Iris pigment epithelial cell (primary cell): Measurements from ENCODE around the gene LINC00237.

ENCODE experiments used
- DNase-seq: peaks from one replicate; pipeline ENCODE4 v3.0.0-alpha.2; 2011; ENCODE audit warnings: low read depth

Gene LINC00237

GRCh38 chr20:21125072-21125848 lies 19.1 kb upstream of the LINC00237 start:
- peak; percentile 29 for DNase-seq

- no peak for DNase-seq
Measured at GRCh38 chr20:21124190-21124589, 18.0 kb upstream of the LINC00237 start.

- no peak for DNase-seq
Measured at GRCh38 chr20:21118782-21119181, 12.6 kb upstream of the LINC00237 start.

GRCh38 chr20:21118138-21118537 lies 12.0 kb upstream of the LINC00237 start:
- DNase-seq, result no peak

GRCh38 chr20:21117521-21117920 lies 11.4 kb upstream of the LINC00237 start:
- DNase-seq, result no peak

- DNase-seq, result no peak
Measured at GRCh38 chr20:21114584-21114983, 8.4 kb upstream of the LINC00237 start.

- DNase-seq, result no peak
Measured at GRCh38 chr20:21113697-21114096, 7.5 kb upstream of the LINC00237 start.

GRCh38 chr20:21111416-21111815 lies 5.3 kb upstream of the LINC00237 start:
- DNase-seq, result no peak

GRCh38 chr20:21110811-21111210 lies 4.7 kb upstream of the LINC00237 start:
- no peak for DNase-seq

GRCh38 chr20:21109144-21109543 lies 3.0 kb upstream of the LINC00237 start:
- DNase-seq, result peak; percentile 15

GRCh38 chr20:21105429-21106170 lies 558 bp downstream of the LINC00237 start:
- DNase-seq, result no peak

- DNase-seq, result no peak
Measured at GRCh38 chr20:21104921-21105320, 1.2 kb downstream of the LINC00237 start.

GRCh38 chr20:21104466-21104761 lies 1.7 kb downstream of the LINC00237 start:
- no peak for DNase-seq

GRCh38 chr20:21103582-21104465 lies 2.3 kb downstream of the LINC00237 start:
- no peak for DNase-seq

- no peak for DNase-seq
Measured at GRCh38 chr20:21102603-21103311, 3.4 kb downstream of the LINC00237 start.

GRCh38 chr20:21101932-21102575 lies 4.1 kb downstream of the LINC00237 start:
- DNase-seq, result no peak

GRCh38 chr20:21101453-21101931 lies 4.7 kb downstream of the LINC00237 start:
- no peak for DNase-seq

- no peak for DNase-seq
Measured at GRCh38 chr20:21100578-21101452, 5.3 kb downstream of the LINC00237 start.

- DNase-seq, result no peak
Measured at GRCh38 chr20:21099751-21100577, 6.2 kb downstream of the LINC00237 start.
